H1 (cell line): Measurements from ENCODE around the gene NR2C2. TPM values are rescaled to one million over a fixed set of nuclear protein-coding genes. Genes with fewer than 3 reads are reported as not detected.

Source experiments
- CTCF ChIA-PET: fragments of 300-600 bp; sonication (Branson Sonifier 250); formaldehyde crosslinking; loops from one replicate; lab custom pipeline; 2021; ENCODE audit not compliant: partially characterized antibody; lab: Charles Lee
- POLR2A ChIA-PET: fragments of 300-600 bp; sonication (Branson Sonifier 250); formaldehyde crosslinking; loops from one replicate; lab custom pipeline; 2021; ENCODE audit warnings: inconsistent platforms; ENCODE audit not compliant: partially characterized antibody; lab: Charles Lee
- DNase-seq, 2 experiments: peaks; one replicate each; pipeline versions ENCODE4 v3.0.0 to v3.0.0-alpha.2; 2010 to 2022; ENCODE audit warnings: low spot score in 2 of 2, low read depth in 1 of 2, mixed read lengths in 1 of 2
- FAIRE-seq: peaks from 2 replicates; lab custom pipeline; 2011; peaks lifted over from hg19 to GRCh38; lab: Jason Lieb, UNC
- H2AFZ ChIP-seq: 2 replicates; pipeline ENCODE4 v1.8.1; 2012; ENCODE audit warnings: low read length, inconsistent platforms
- H2AK5ac ChIP-seq: 2 replicates; pipeline ENCODE4 v1.6.1; 2013; ENCODE audit warnings: low read depth, low read length
- H2BK120ac ChIP-seq: replicated peaks from 2 replicates; pipeline ENCODE3; 2013; ENCODE audit warnings: low read depth, low read length, inconsistent platforms
- H2BK12ac ChIP-seq: 2 replicates; pipeline ENCODE4 v1.6.1; 2013; ENCODE audit warnings: low read depth, low read length
- H2BK15ac ChIP-seq: 2 replicates; pipeline ENCODE4 v1.6.1; 2013; ENCODE audit warnings: low read length
- H2BK20ac ChIP-seq: 2 replicates; pipeline ENCODE4 v1.6.1; 2013; ENCODE audit warnings: low read length
- H2BK5ac ChIP-seq: 2 replicates; pipeline ENCODE4 v1.6.1; 2013; ENCODE audit warnings: low read depth, low read length
- H3K14ac ChIP-seq: 2 replicates; pipeline ENCODE4 v1.6.1; 2013; ENCODE audit warnings: inconsistent platforms; ENCODE audit not compliant: insufficient read length
- H3K18ac ChIP-seq: 2 replicates; pipeline ENCODE4 v1.6.1; 2013; ENCODE audit warnings: low read length; ENCODE audit errors: extremely low read depth
- H3K23ac ChIP-seq: 2 replicates; pipeline ENCODE4 v1.6.1; 2013; ENCODE audit warnings: inconsistent platforms; ENCODE audit not compliant: insufficient read length
- H3K23me2 ChIP-seq: 2 replicates; pipeline ENCODE4 v1.6.1; 2013; ENCODE audit warnings: low read depth, low read length
- H3K27ac ChIP-seq: 2 replicates; pipeline ENCODE4 v1.6.1; 2011; ENCODE audit warnings: low read depth, low read length, inconsistent platforms
- H3K27me3 ChIP-seq, 4 experiments: replicated peaks in 1 of 4; 1 replicate in 1 of 4; 2 replicates in 3 of 4; pipeline versions ENCODE4 v1.6.1 to v1.8.1; 2011 to 2013; ENCODE audit warnings: low read length in 3 of 4, mild to moderate bottlenecking in 3 of 4, inconsistent platforms in 2 of 4, mixed read lengths in 2 of 4, moderate library complexity in 1 of 4; ENCODE audit not compliant: control insufficient read depth in 3 of 4, insufficient read depth in 3 of 4; ENCODE audit errors: extremely low read depth in 1 of 4
- H3K36me3 ChIP-seq, 4 experiments: 2 replicates each; pipeline versions ENCODE4 v1.6.1 to v1.8.1; 2011 to 2013; ENCODE audit warnings: mild to moderate bottlenecking in 4 of 4, low read length in 3 of 4, moderate library complexity in 2 of 4, control low read depth in 1 of 4, inconsistent platforms in 1 of 4; ENCODE audit not compliant: insufficient read depth in 4 of 4, control insufficient read depth in 2 of 4
- H3K4ac ChIP-seq: replicated peaks from 2 replicates; pipeline ENCODE3; 2013; ENCODE audit warnings: low read length, low read depth, mixed read lengths, inconsistent platforms; ENCODE audit not compliant: insufficient read length
- H3K4me1 ChIP-seq, 4 experiments: replicated peaks in 1 of 4; 1 replicate in 1 of 4; 2 replicates in 3 of 4; pipeline versions ENCODE4 v1.6.1 to v1.8.1; 2011 to 2013; ENCODE audit warnings: low read length in 3 of 4, inconsistent platforms in 2 of 4, mixed read lengths in 1 of 4; ENCODE audit not compliant: insufficient read depth in 4 of 4, control insufficient read depth in 3 of 4
- H3K4me2 ChIP-seq, 2 experiments: 2 replicates each; pipeline versions ENCODE4 v1.6.1 to v1.8.1; 2011 to 2013; ENCODE audit warnings: low read depth in 2 of 2, low read length in 2 of 2, control low read depth in 1 of 2, inconsistent platforms in 1 of 2, mild to moderate bottlenecking in 1 of 2; ENCODE audit not compliant: insufficient read depth in 1 of 2
- H3K4me3 ChIP-seq, 4 experiments: fragments of 200-600, 300-600 bp in 1 of 4; sonication (generic), shearing (Covaris generic), sonication (Bioruptor Twin) in 1 of 4; 2 replicates each; pipeline versions ENCODE4 v1.5.1 to v1.8.1; 2011 to 2016; ENCODE audit warnings: low read length in 4 of 4, low read depth in 3 of 4, control low read depth in 2 of 4, inconsistent platforms in 2 of 4, mild to moderate bottlenecking in 2 of 4, mixed read lengths in 1 of 4, moderate library complexity in 1 of 4; ENCODE audit not compliant: insufficient read depth in 2 of 4; ENCODE audit errors: extremely low read depth in 1 of 4
- H3K56ac ChIP-seq: replicated peaks from 2 replicates; pipeline ENCODE3; 2013; ENCODE audit warnings: low read depth, mild to moderate bottlenecking, mixed read lengths, low read length, inconsistent platforms; ENCODE audit not compliant: insufficient read length
- H3K79me1 ChIP-seq: 2 replicates; pipeline ENCODE4 v1.6.1; 2013; ENCODE audit warnings: low read depth, low read length, control low read depth
- H3K79me2 ChIP-seq, 2 experiments: 2 replicates each; pipeline versions ENCODE4 v1.6.1 to v1.8.1; 2012 to 2013; ENCODE audit warnings: low read length in 2 of 2, mild to moderate bottlenecking in 2 of 2, inconsistent platforms in 1 of 2; ENCODE audit not compliant: insufficient read depth in 2 of 2, control insufficient read depth in 1 of 2
- H3K9ac ChIP-seq, 4 experiments: replicated peaks in 1 of 4; 1 replicate in 1 of 4; 2 replicates in 3 of 4; pipeline versions ENCODE4 v1.6.1 to v1.8.1; 2011 to 2013; ENCODE audit warnings: low read depth in 3 of 4, low read length in 3 of 4, control low read depth in 2 of 4, mild to moderate bottlenecking in 2 of 4, moderate library complexity in 2 of 4, inconsistent platforms in 1 of 4; ENCODE audit errors: extremely low read depth in 1 of 4
- H3K9me3 ChIP-seq, 2 experiments: 2 replicates each; pipeline versions ENCODE4 v1.6.1 to v1.8.1; 2012 to 2013; ENCODE audit warnings: mild to moderate bottlenecking in 2 of 2, moderate library complexity in 2 of 2, control low read depth in 1 of 2, inconsistent platforms in 1 of 2, low read depth in 1 of 2, low read length in 1 of 2, mixed read lengths in 1 of 2; ENCODE audit not compliant: insufficient read depth in 2 of 2
- H4K20me1 ChIP-seq, 2 experiments: replicated peaks in 1 of 2; 2 replicates each; pipeline versions ENCODE3 to v1.8.1; 2011 to 2013; ENCODE audit warnings: inconsistent platforms in 2 of 2, low read length in 2 of 2, mild to moderate bottlenecking in 1 of 2; ENCODE audit not compliant: insufficient read depth in 2 of 2, control insufficient read depth in 1 of 2
- H4K5ac ChIP-seq: 2 replicates; pipeline ENCODE4 v1.6.1; 2013; ENCODE audit warnings: low read length, low read depth, mixed read lengths, inconsistent platforms; ENCODE audit not compliant: insufficient read length
- H4K8ac ChIP-seq: 2 replicates; pipeline ENCODE4 v1.8.0; 2013; ENCODE audit warnings: mild to moderate bottlenecking, moderate library complexity, low read length, inconsistent platforms; ENCODE audit not compliant: insufficient read depth; ENCODE audit errors: extremely low read depth
- H4K91ac ChIP-seq: replicated peaks from 2 replicates; pipeline ENCODE3; 2013; ENCODE audit warnings: low read length, mixed read lengths, inconsistent platforms; ENCODE audit not compliant: insufficient read length
- RNF2 ChIP-seq: fragments of 200-900, 300-1000 bp; sonication (generic); IDR thresholded peaks from 2 replicates; pipeline ENCODE4 v1.7.1; 2016; ENCODE audit warnings: borderline replicate concordance, low read depth, mild to moderate bottlenecking, antibody characterized with exemption, low read length; ENCODE audit not compliant: poor library complexity, severe bottlenecking; ENCODE audit errors: missing control alignments
- SP2 ChIP-seq: IDR thresholded peaks from 2 replicates; pipeline ENCODE4 v1.6.1; 2012; ENCODE audit warnings: mild to moderate bottlenecking, low read length, inconsistent platforms
- WGBS, 2 experiments: shearing (Covaris generic) in 1 of 2; methylation state at CpG; one replicate each; pipeline versions ENCODE4 v1.1.6 to v1.1.7; 2013 to 2015; ENCODE audit warnings: low lambda C conversion rate in 2 of 2, mixed read lengths in 2 of 2, inconsistent platforms in 1 of 2, low coverage in 1 of 2, missing lambda C conversion rate in 1 of 2; ENCODE audit not compliant: insufficient replicate concordance in 2 of 2, insufficient coverage in 1 of 2, insufficient read length in 1 of 2; ENCODE audit errors: extremely low coverage in 1 of 2, missing lambda C conversion rate in 1 of 2; 5-methylcytosine and 5-hydroxymethylcytosine counted together
- polyA plus RNA-seq, 7 experiments: library from polyadenylated mRNA; depleted of rRNA in 3 of 7; stranded (reverse) in 5 of 7; unstranded in 2 of 7; fragments of >200 nt in 5 of 7; fragments of 200-250 nt in 2 of 7; gene quantifications; 1 replicate in 5 of 7; 2 replicates in 1 of 7; 4 replicates in 1 of 7; pipeline versions ENCODE4 v1.2.1 to v1.2.3, GENCODE V29; 2011 to 2013; ENCODE audit warnings: missing spikeins in 2 of 7, mixed read lengths in 2 of 7
- total RNA-seq: library from RNA; stranded (reverse); fragmentation: NEBNext Ultra II Directional; extraction: Animal tissue kit (Norgen Biotek cat#: 25700); gene quantifications from 2 replicates; pipeline ENCODE4 v1.2.1, GENCODE V29; 2021

NR2C2 gene
- total and polyA plus RNA-seq, 2 of the 8 experiments (the other 6 are each of a cell fraction or from before 2014, with no cell fraction given): 16.6 to 44.4 TPM

DNA sequence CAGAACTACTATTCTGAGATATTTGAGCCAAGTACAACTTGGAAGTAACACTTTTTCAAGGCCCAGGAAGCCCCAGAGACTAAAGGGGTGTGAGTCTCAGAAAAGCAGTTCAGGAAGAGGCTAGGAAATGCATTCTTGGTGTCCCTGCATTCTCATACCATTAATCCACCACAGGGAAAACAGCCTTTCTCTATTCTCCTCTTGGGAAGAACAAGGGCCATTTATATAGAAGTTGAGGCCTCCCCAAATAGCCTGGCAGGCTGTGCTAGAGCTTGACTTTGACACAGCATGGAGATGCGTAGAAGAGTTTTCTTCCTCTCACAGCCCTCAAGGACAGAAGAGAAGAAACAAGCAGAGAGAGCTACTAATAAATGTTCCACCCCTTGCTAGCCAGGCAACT, 5.5 kb upstream of the NR2C2 start:
- no peak overlapping the region for H3K4me3 ChIP-seq
- no peak overlapping the region for H3K56ac ChIP-seq
- no peak overlapping the region for H2BK120ac ChIP-seq
- no peak overlapping the region for H3K9ac ChIP-seq
- POLR2A ChIA-PET: no interaction called here
- CTCF ChIA-PET: interaction anchor here (1.2 to 3.4 kb wide), 2 partner anchors 15 to 21 kb away, joined by 4 to 17 read pairs; no protein-coding TSS in a partner anchor
- H3K23ac ChIP-seq: no peak overlapping the region
- no peak overlapping the region for H2BK12ac ChIP-seq
- WGBS, 2 experiments: 100% methylated on average over 1 of the region's 1 CpG; no CpG with 5 or more reads in 1 of the 2 experiments
- no peaks in the 10 kb centered on the region for H3K23me2 ChIP-seq
- H4K5ac ChIP-seq: no peak overlapping the region
- H3K27ac ChIP-seq: no peak overlapping the region
- H2BK20ac ChIP-seq: no peak overlapping the region
- no peak overlapping the region for H3K4me2 ChIP-seq
- no peaks in the 10 kb centered on the region for H3K9me3 ChIP-seq
- H3K18ac ChIP-seq: no peak overlapping the region
- peaks cover 8% of the 10 kb centered on the region for H3K79me1 ChIP-seq
- TF ChIP-seq RNF2 (no peak), SP2 (no peak)
- TF ChIP-seq, all 59 proteins: peak for 0
- H4K8ac ChIP-seq: no peak overlapping the region
- H4K91ac ChIP-seq: no peak overlapping the region
- H3K14ac ChIP-seq: no peak overlapping the region
- no peak overlapping the region for H2AFZ ChIP-seq
- H3K4ac ChIP-seq: no peak overlapping the region
- peaks cover 13 to 22% (median 18%) of the 10 kb centered on the region in 4 experiments for H3K36me3 ChIP-seq
- no peaks in the 10 kb centered on the region for H3K27me3 ChIP-seq
- no peak for FAIRE-seq
- H3K4me1 ChIP-seq: peaks cover 0 to 4% (median 3%) of the 10 kb centered on the region in 4 experiments; a peak in 1 of 7 replicates
- no peak overlapping the region for H2BK15ac ChIP-seq
- H3K79me2 ChIP-seq: peaks cover 17 to 40% of the 10 kb centered on the region in 2 experiments
- H2AK5ac ChIP-seq: no peak overlapping the region
- H2BK5ac ChIP-seq: no peak overlapping the region
- peaks cover 7 to 17% of the 10 kb centered on the region in 2 experiments for H4K20me1 ChIP-seq
- DNase-seq: no peak
